Central memory CD8-positive, alpha-beta T cell (primary cell): ENCODE measurements around the gene RETNLB.
A peak's percentile ranks its signal among the peaks of the same experiment; 100 is the strongest.

Experiments used
- ATAC-seq: fragments of 150-1000 bp; cut with Tn5 transposase; replicated peaks from 2 replicates; pipeline ENCODE4 v1.10.0; 2022; ENCODE audit warnings: mild to moderate bottlenecking, moderate FRiP score, moderate number of reproducible peaks; ENCODE audit not compliant: poor library complexity, severe bottlenecking; ENCODE audit errors: extremely low read depth
- DNase-seq, 2 donors: peaks; one replicate each; pipeline ENCODE4 v3.0.0; 2021; ENCODE audit warnings: low spot score in 2 of 2
- H3K27ac Mint-ChIP-seq: one replicate; pipeline ENCODE4 v1.8.0; 2022; ENCODE audit warnings: low read depth, mild to moderate bottlenecking, moderate library complexity, mixed read lengths
- H3K27me3 Mint-ChIP-seq: one replicate; pipeline ENCODE4 v1.8.0; 2022; ENCODE audit warnings: mixed read lengths
- H3K36me3 Mint-ChIP-seq: one replicate; pipeline ENCODE4 v1.8.0; 2022; ENCODE audit warnings: mild to moderate bottlenecking, moderate library complexity, mixed read lengths; ENCODE audit not compliant: insufficient read depth
- H3K4me1 Mint-ChIP-seq: one replicate; pipeline ENCODE4 v1.8.0; 2022; ENCODE audit warnings: mixed read lengths
- H3K4me3 Mint-ChIP-seq: one replicate; pipeline ENCODE4 v1.8.0; 2022; ENCODE audit warnings: mild to moderate bottlenecking, moderate library complexity, mixed read lengths
- H3K9me3 Mint-ChIP-seq: one replicate; pipeline ENCODE4 v1.8.0; 2022; ENCODE audit warnings: mixed read lengths

The RETNLB gene, protein sequence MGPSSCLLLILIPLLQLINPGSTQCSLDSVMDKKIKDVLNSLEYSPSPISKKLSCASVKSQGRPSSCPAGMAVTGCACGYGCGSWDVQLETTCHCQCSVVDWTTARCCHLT

DNA sequence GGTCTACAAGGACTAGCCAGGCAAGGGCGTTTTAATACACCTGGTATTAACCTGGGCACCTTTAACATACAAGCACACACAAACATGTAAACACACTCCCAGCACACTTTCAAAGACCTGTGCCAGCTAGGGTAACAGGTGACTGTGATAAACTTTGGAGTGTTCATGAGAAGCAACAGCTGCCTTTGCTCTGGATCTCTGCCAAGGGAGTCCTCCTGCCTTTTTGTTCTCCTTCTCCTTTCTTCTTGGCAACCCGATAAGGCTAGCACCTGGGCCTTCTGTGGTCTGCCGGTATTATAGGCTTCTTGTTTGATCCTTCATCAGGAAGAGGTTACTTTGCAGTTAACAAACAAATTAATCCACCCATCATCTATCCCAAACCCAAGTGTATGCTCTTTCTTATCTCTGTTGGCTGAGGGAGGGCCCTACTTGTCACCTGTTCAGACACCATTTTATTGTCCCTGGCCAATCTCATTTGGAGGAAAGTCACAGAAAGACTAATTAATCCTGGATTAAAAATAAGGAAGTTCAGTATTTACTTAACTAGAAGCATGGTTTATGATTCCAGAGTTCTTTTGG is at the start of gene RETNLB:
RETNLB (minus strand) TSS at position 7 of the 579 bp plus-strand sequence. CDS start 225 bp downstream, outside the sequence.
- DNase-seq: no peak
- Mint-ChIP-seq H3K4me1 (peaks cover 17% of the 10 kb centered on the region), H3K9me3 (no peaks in the 10 kb centered on the region), H3K4me3 (no peak within 1 kb of the TSS), H3K27ac (peak within 1 kb of the TSS; percentile 14), H3K36me3 (no peaks in the 10 kb centered on the region), H3K27me3 (no peaks in the 10 kb centered on the region)
- ATAC-seq: no peak

DNA sequence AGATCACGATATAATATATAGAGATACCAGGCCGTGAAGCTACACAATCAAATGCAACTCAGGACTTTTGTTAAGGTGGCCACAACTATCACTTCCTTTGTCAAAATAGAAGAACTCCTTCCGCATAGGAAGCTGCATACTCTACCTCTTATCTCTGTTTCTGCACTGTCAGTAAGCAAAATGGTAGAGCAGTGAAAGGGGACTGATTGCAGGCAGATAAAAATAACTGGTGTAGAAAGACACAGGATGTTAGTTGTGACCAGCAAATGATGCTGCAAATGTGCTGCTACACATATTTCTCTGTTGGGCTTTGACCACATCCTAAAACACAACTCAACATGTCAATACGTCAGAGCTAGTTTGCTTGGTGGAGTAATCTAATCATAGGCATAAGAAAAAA is 49.1 kb upstream of the RETNLB start:
- Mint-ChIP-seq H3K27me3 (no peaks in the 10 kb centered on the region), H3K27ac (peak overlapping the region; percentile 94), H3K4me1 (peaks cover 26% of the 10 kb centered on the region), H3K36me3 (peaks cover 6% of the 10 kb centered on the region), H3K9me3 (peaks cover 20% of the 10 kb centered on the region), H3K4me3 (peak overlapping the region; percentile 47)
- ATAC-seq: peak; percentile 97
- DNase-seq: peak in 1 of 2 donors; percentile 66

DNA sequence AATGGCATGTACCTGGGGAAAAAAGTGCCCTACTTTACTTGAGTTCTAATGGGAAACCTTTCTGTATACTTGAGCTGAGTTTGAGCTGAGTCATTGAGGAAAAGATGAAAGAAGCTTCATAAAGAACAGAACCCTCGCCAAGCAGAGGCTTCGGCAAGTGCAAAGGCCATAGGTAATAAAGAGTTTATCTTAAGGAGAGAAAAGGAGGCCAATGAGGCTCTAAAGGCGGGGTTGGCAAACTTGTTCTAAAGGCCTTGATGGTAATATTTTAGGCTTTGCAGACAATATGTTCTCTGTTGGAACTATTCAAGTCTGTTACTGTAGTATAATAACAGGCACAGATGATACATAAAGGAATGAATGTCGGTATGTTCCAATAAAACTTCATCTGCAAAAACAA is 47.8 kb upstream of the RETNLB start:
- DNase-seq (no peak), ATAC-seq (no peak)
- Mint-ChIP-seq H3K4me1 (peaks cover 26% of the 10 kb centered on the region), H3K27ac (peak overlapping the region; percentile 94), H3K9me3 (peaks cover 20% of the 10 kb centered on the region), H3K36me3 (peaks cover 6% of the 10 kb centered on the region), H3K4me3 (peak overlapping the region; percentile 47), H3K27me3 (no peaks in the 10 kb centered on the region)

DNA sequence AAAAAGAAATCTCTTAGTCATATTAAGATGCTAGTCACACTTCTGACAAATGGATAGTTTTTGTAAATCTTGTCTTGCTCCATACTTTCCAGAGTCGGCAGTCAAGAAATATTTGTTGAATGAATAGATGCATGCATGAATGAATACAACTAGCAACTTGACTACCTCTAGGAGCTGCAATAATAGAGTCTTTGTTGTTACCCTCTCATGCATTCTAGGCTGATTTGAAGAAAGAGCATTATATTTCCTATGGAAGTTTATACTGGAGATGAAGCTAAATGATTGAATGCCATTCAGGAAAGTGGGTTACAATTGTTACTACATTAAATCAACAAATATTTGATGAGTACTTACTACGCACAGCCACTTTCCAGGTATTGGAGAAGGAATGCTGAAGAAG is 47.2 kb upstream of the RETNLB start:
- Mint-ChIP-seq H3K27ac (peak overlapping the region; percentile 94), H3K9me3 (peaks cover 20% of the 10 kb centered on the region), H3K4me3 (peak overlapping the region; percentile 47), H3K4me1 (peaks cover 26% of the 10 kb centered on the region), H3K36me3 (peaks cover 6% of the 10 kb centered on the region), H3K27me3 (no peaks in the 10 kb centered on the region)
- no peak for DNase-seq
- ATAC-seq: no peak

DNA sequence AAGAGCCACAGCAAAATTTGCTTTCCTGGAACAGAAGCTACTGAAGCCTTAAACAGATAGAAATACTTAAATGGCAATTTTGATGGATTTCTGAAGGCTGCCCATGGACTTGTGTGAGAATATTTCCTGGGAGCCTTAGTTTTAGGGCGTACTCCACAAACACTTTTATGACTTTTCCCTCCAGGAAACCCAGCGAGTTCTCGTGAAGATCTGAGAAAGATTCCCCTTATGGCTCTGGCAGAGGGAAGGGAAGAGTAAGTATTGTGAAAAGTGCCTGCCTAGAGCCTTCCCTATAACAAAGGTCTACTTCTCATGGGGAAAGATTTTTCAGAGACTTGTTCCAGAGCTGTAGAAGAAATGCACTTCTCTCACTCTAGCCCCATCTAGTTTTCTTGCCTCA is 34.3 kb upstream of the RETNLB start:
- Mint-ChIP-seq H3K9me3 (no peaks in the 10 kb centered on the region), H3K27me3 (no peaks in the 10 kb centered on the region), H3K4me1 (peaks cover 4% of the 10 kb centered on the region), H3K4me3 (no peak overlapping the region), H3K27ac (no peak overlapping the region), H3K36me3 (no peaks in the 10 kb centered on the region)
- DNase-seq (no peak), ATAC-seq (no peak)

DNA sequence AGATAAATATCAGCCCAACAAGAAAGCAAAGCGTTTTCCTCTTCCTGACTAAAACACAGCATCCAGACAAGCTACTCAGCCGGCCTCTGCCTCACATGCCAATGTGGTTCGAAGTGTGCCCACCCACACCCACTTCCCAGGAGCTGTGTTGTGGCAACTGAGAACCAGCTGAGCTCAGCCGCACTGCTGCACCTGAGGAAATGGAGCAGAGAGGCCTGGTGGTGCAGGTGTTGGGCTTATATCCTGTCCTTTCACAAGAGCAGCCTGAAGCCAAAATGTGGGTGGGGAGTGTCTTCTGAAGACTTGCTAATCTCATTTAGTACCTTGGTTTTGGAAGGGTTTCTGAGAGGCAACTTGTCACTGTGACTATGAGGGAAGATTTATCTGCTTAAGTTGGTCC is 23.0 kb upstream of the RETNLB start:
- peaks cover 23% of the 10 kb centered on the region for H3K4me1 Mint-ChIP-seq
- peak; percentile 17 to 49 for DNase-seq
- H3K4me3 Mint-ChIP-seq: peak overlapping the region; percentile 3
- H3K27ac Mint-ChIP-seq: no peak overlapping the region
- peak; percentile 87 for ATAC-seq
- peaks cover 7% of the 10 kb centered on the region for H3K27me3 Mint-ChIP-seq
- H3K36me3 Mint-ChIP-seq: peaks cover 4% of the 10 kb centered on the region
- no peaks in the 10 kb centered on the region for H3K9me3 Mint-ChIP-seq

DNA sequence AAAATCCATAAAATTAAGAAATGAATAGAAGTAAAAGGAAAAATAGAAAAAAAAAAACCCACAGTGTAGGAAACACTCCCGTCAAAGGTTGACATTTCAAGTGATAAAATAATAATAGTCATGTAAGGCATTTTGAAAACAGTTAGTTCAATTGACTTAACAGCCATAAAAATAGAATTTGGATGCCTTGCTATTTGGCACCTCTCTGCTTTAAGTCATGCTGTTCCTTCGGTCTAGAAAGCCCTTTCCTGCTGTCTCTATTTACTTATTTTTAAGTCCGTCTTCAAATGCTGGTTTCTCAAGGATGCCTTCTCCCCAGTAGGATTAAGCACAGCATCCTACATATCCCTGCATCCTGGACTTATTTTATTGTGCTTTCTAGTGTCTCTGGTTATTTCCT is 22.3 kb upstream of the RETNLB start:
- no peak overlapping the region for H3K27ac Mint-ChIP-seq
- peak overlapping the region; percentile 3 for H3K4me3 Mint-ChIP-seq
- ATAC-seq (no peak), DNase-seq (no peak)
- H3K36me3 Mint-ChIP-seq: peaks cover 4% of the 10 kb centered on the region
- H3K4me1 Mint-ChIP-seq: peaks cover 23% of the 10 kb centered on the region
- no peaks in the 10 kb centered on the region for H3K9me3 Mint-ChIP-seq
- peaks cover under 1% of the 10 kb centered on the region for H3K27me3 Mint-ChIP-seq

DNA sequence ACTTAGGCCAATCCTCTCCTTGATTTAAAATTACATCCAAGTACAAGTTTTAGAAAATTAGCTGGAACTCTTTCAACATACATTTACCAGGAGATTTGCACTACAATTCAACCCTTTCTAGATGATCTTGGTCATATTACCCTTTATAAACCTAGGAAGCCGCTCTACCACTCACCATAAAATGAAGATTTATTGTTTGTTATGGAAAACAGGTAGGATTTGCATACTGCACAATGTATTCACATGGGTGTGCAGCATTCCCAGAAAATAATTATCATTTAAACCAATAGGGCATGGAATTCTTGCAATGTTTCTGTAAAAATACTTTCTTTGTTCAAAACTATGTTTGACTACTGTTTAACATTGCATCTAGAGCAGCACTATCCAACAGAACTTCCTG is 18.4 kb upstream of the RETNLB start:
- Mint-ChIP-seq H3K27ac (no peak overlapping the region), H3K27me3 (no peaks in the 10 kb centered on the region)

DNA sequence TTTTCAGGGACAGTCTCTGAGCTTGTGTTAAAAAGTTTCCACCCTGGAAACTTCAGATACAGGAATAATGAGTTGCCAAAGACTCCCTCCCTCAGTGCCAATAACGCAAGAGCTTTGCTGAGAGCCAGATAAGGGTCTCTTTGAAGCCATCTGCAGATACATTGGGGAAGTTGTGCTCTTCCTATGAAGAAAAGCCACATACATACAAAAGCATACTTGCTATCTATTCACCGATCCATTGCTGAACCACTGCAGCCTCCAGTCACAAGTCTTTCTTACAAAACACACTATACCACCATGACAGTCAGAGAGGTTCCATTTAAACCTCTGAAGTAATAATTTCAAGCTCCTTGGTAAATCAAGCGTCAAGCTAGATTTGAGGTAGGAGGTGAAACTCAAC is 10.0 kb upstream of the RETNLB start:
- Mint-ChIP-seq H3K9me3 (peaks cover 5% of the 10 kb centered on the region), H3K4me3 (no peak overlapping the region), H3K4me1 (no peaks in the 10 kb centered on the region), H3K27ac (no peak overlapping the region), H3K27me3 (no peaks in the 10 kb centered on the region), H3K36me3 (no peaks in the 10 kb centered on the region)
- DNase-seq (no peak), ATAC-seq (no peak)

More for the DNA sequence above, 18.4 kb upstream of the RETNLB start:
- peaks cover 5% of the 10 kb centered on the region for H3K9me3 Mint-ChIP-seq
- peaks cover 19% of the 10 kb centered on the region for H3K4me1 Mint-ChIP-seq
- DNase-seq (no peak), ATAC-seq (no peak)
- peaks cover 3% of the 10 kb centered on the region for H3K36me3 Mint-ChIP-seq
- no peak overlapping the region for H3K4me3 Mint-ChIP-seq

DNA sequence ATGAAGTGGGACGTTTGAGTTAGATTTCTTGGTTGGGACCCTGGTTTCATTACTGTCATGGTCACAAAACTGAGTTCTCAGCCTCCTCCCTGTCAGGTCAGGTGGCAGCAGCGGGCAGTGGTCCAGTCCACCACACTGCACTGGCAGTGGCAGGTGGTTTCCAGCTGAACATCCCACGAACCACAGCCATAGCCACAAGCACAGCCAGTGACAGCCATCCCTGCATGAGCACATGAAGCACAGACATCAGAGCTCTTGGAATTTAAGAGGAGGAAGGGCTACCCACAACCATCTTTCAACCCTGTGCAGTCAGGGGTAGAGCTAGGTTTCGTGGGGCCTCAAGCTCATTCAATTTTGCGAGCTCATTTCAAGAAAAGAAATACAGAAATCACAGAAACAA is 1.5 kb downstream of the RETNLB start:
- Mint-ChIP-seq H3K4me1 (peaks cover 15% of the 10 kb centered on the region), H3K9me3 (no peaks in the 10 kb centered on the region)

DNA sequence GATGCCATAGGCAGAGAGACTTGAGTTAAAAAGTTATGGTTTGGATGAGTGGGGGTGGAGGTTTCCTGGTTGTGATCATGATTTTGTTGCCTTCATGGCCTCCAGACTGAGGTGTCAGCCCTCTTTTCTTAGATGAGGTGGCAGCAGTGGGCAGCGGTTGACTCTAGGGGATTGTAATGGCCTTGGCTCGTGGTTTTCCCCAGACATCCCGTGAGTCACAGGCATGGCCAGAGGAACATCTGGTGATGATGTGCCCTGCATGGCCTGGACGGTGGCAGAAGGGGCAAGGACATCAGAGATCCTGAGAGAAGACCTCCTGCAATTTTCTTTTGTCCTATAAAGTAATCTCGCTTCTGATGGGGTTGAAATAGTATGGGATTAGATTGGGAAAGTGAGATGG is 12.4 kb downstream of the RETNLB start:
- Mint-ChIP-seq H3K9me3 (no peaks in the 10 kb centered on the region), H3K4me1 (no peaks in the 10 kb centered on the region)
- no peak for ATAC-seq

More for the DNA sequence above, 1.5 kb downstream of the RETNLB start:
- Mint-ChIP-seq H3K27me3 (no peaks in the 10 kb centered on the region), H3K27ac (no peak overlapping the region), H3K36me3 (no peaks in the 10 kb centered on the region), H3K4me3 (no peak overlapping the region)
- DNase-seq: no peak
- ATAC-seq: no peak

DNA sequence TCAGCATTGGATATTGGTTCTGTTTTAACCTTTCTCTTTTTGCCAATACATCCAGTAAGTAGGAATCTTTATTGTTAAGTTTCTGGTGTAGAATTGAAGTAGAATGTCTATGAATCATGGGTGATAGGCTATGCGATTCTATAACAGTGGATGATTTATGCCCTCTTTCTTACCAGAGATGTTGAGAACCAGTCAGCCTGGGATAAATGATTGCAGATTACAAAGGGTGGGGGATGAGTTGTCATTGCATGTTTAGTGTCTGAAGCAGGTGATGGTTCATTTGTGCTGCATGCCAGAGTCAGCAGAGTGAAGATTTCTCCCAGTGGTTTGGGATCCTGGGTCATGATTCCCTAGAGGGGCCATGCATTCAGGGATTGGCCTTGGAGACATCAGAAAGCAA is 14.3 kb downstream of the RETNLB start:
- no peak for DNase-seq
- H3K4me3 Mint-ChIP-seq: no peak overlapping the region
- H3K9me3 Mint-ChIP-seq: no peaks in the 10 kb centered on the region
- no peaks in the 10 kb centered on the region for H3K27me3 Mint-ChIP-seq
- ATAC-seq: no peak
- H3K27ac Mint-ChIP-seq: no peak overlapping the region
- peaks cover 1% of the 10 kb centered on the region for H3K36me3 Mint-ChIP-seq
- H3K4me1 Mint-ChIP-seq: no peaks in the 10 kb centered on the region

More for the DNA sequence above, 12.4 kb downstream of the RETNLB start:
- H3K27ac Mint-ChIP-seq: no peak overlapping the region
- H3K27me3 Mint-ChIP-seq: no peaks in the 10 kb centered on the region
- H3K4me3 Mint-ChIP-seq: no peak overlapping the region
- H3K36me3 Mint-ChIP-seq: no peaks in the 10 kb centered on the region
- DNase-seq: no peak

DNA sequence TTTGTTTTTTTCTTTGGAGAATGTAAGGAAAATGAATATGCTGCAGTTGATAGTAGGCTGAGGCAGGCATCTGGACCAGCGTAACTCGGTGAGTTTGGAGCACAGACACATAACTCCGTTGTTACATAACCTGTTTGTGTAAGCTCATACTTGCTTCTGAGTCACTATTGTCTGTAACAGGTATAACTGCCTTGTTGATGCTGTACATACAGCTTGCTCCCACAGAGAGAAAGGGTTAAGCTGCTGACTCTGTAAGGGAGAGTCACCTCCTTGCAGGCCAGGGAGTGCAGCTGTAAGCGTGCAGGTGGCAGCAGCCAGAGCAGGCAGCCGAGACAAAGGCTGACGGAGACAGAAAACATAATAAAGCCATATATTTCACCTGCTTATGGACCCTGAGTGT is 20.4 kb downstream of the RETNLB start:
- peaks cover 10% of the 10 kb centered on the region for H3K27me3 Mint-ChIP-seq
- no peak overlapping the region for H3K4me3 Mint-ChIP-seq
- peaks cover 1% of the 10 kb centered on the region for H3K36me3 Mint-ChIP-seq
- DNase-seq: no peak
- no peaks in the 10 kb centered on the region for H3K9me3 Mint-ChIP-seq
- H3K4me1 Mint-ChIP-seq: no peaks in the 10 kb centered on the region
- H3K27ac Mint-ChIP-seq: no peak overlapping the region
- no peak for ATAC-seq
